GM12878 (cell line): ENCODE measurements around the gene GPC5. TPM values are rescaled to one million over a fixed set of nuclear protein-coding genes. Genes with fewer than 3 reads are reported as not detected.

Experiments used
- ATAC-seq: fragments of 200-7000 bp; cut with Tn5 transposase; 3 replicates; pipeline ENCODE4 v1.9.1; 2020; ENCODE audit warnings: mild to moderate bottlenecking, moderate library complexity
- BruUV-seq: library from RNA; stranded (reverse); fragments of 400-500 nt; replicated peaks from 2 replicates; lab custom pipeline; 2021; lab: Mats Ljungman, UMichigan
- CTCF ChIA-PET: fragments of 300-600 bp; sonication (Branson Sonifier 250); formaldehyde crosslinking; extraction: SDS; loops from one replicate; lab custom pipeline; 2021; ENCODE audit warnings: inconsistent platforms; lab: Yijun Ruan, JAX
- POLR2A ChIA-PET: fragments of 350-600 bp; formaldehyde crosslinking; extraction: SDS; loops from one replicate; lab custom pipeline; 2021; ENCODE audit warnings: inconsistent platforms; lab: Charles Lee
- RAD21 ChIA-PET: fragments of 300-600 bp; sonication (Branson Sonifier 250); formaldehyde crosslinking; loops from one replicate; lab custom pipeline; 2023; ENCODE audit warnings: antibody characterized with exemption; ENCODE audit not compliant: unreplicated experiment; lab: Charles Lee
- SMC1A ChIA-PET: fragments of 300-600 bp; sonication (Branson Sonifier 250); formaldehyde crosslinking; loops from one replicate; lab custom pipeline; 2023; ENCODE audit not compliant: unreplicated experiment, uncharacterized antibody; lab: Charles Lee
- DNase-seq: peaks from one replicate; pipeline ENCODE4 v3.0.0-alpha.2; 2011; ENCODE audit warnings: low read depth, low spot score
- FAIRE-seq: peaks from 3 replicates; lab custom pipeline; 2011; peaks lifted over from hg19 to GRCh38; lab: Jason Lieb, UNC
- H2AFZ ChIP-seq: 2 replicates; pipeline ENCODE4 v1.6.0; 2011; ENCODE audit warnings: low read depth, low read length, control low read depth; ENCODE audit not compliant: control insufficient read depth
- H3K27ac ChIP-seq: 2 replicates; pipeline ENCODE4 v1.5.1; 2011; ENCODE audit warnings: control low read depth; ENCODE audit not compliant: control insufficient read depth, insufficient read depth
- H3K27me3 ChIP-seq, 2 experiments: replicated peaks in 1 of 2; 2 replicates each; pipeline versions ENCODE4 v1.6.0 to v1.6.1; 2011; ENCODE audit warnings: low read length in 1 of 2; ENCODE audit not compliant: control insufficient read depth in 2 of 2, insufficient read depth in 2 of 2
- H3K36me3 ChIP-seq, 2 experiments: 2 replicates each; pipeline ENCODE4 v1.5.1; 2011; ENCODE audit warnings: low read length in 1 of 2; ENCODE audit not compliant: control insufficient read depth in 2 of 2, insufficient read depth in 2 of 2
- H3K4me1 ChIP-seq: 2 replicates; pipeline ENCODE4 v1.6.1; 2011; ENCODE audit warnings: mild to moderate bottlenecking, low read length, moderate library complexity, mixed read lengths; ENCODE audit not compliant: control insufficient read depth, insufficient read depth
- H3K4me2 ChIP-seq: 2 replicates; pipeline ENCODE4 v1.6.0; 2011; ENCODE audit warnings: control low read depth; ENCODE audit not compliant: control insufficient read depth, insufficient read depth
- H3K4me3 ChIP-seq: fragments of 200-600 bp; sonication (generic); 2 replicates; pipeline ENCODE4 v1.5.1; 2016
- H3K79me2 ChIP-seq: 2 replicates; pipeline ENCODE4 v1.6.0; 2011; ENCODE audit warnings: low read length; ENCODE audit not compliant: control insufficient read depth, insufficient read depth
- H3K9ac ChIP-seq: 2 replicates; pipeline ENCODE4 v1.8.0; 2011; ENCODE audit warnings: low read length, control low read depth, mixed read lengths; ENCODE audit not compliant: control insufficient read depth, insufficient read depth
- H3K9me3 ChIP-seq: replicated peaks from 3 replicates; pipeline ENCODE4 v1.5.1; 2011; ENCODE audit warnings: mild to moderate bottlenecking, low read length; ENCODE audit not compliant: control insufficient read depth, insufficient read depth
- H4K20me1 ChIP-seq: 2 replicates; pipeline ENCODE4 v1.6.0; 2011; ENCODE audit not compliant: control insufficient read depth, insufficient read depth
- ATF3 ChIP-seq: IDR thresholded peaks from 2 replicates; pipeline ENCODE4 v1.6.1; 2011; ENCODE audit warnings: low read depth, mild to moderate bottlenecking, low read length, moderate library complexity, borderline replicate concordance; ENCODE audit errors: extremely low read depth
- BCL11A ChIP-seq: IDR thresholded peaks from 2 replicates; pipeline ENCODE4 v1.6.1; 2011; ENCODE audit warnings: low read depth, low read length
- IRF5 ChIP-seq: fragments of 450-650 bp; IDR thresholded peaks from 2 replicates; pipeline ENCODE4 v1.6.1; 2017; ENCODE audit warnings: borderline replicate concordance
- JUND ChIP-seq: IDR thresholded peaks from 2 replicates; pipeline ENCODE4 v1.6.1; 2012; ENCODE audit warnings: low read depth, mild to moderate bottlenecking, low read length, improper control_type of control experiment, moderate library complexity
- KAT2A ChIP-seq: conservative IDR thresholded peaks from 2 replicates; pipeline ENCODE4 v1.6.1; 2011; ENCODE audit warnings: low read depth, low read length; ENCODE audit not compliant: control insufficient read depth
- POLR2AphosphoS5 ChIP-seq: IDR thresholded peaks from 2 replicates; pipeline ENCODE4 v1.6.1; 2011; ENCODE audit warnings: mild to moderate bottlenecking, low read length, inconsistent platforms
- RB1 ChIP-seq: fragments of 450-650 bp; formaldehyde crosslinking; IDR thresholded peaks from 2 replicates; pipeline ENCODE4 v1.6.1; 2017; ENCODE audit warnings: mild to moderate bottlenecking, borderline replicate concordance
- SMARCA5 ChIP-seq: fragments of 450-650 bp; IDR thresholded peaks from 2 replicates; pipeline ENCODE4 v1.6.1; 2017; ENCODE audit warnings: mild to moderate bottlenecking
- TAF1 ChIP-seq: IDR thresholded peaks from 2 replicates; pipeline ENCODE4 v1.6.1; 2011; ENCODE audit warnings: mild to moderate bottlenecking, low read depth, low read length, borderline replicate concordance
- TCF7 ChIP-seq: IDR thresholded peaks from 2 replicates; pipeline ENCODE4 v1.6.1; 2014; ENCODE audit warnings: antibody characterized with exemption, borderline replicate concordance
- ZNF384 ChIP-seq: IDR thresholded peaks from 2 replicates; pipeline ENCODE4 v1.6.1; 2012; ENCODE audit warnings: low read depth, mild to moderate bottlenecking, low read length, improper control_type of control experiment, borderline replicate concordance
- WGBS: methylation state at CpG from one replicate; pipeline ENCODE4 v1.1.6; 2016; ENCODE audit warnings: low lambda C conversion rate; ENCODE audit not compliant: insufficient replicate concordance, insufficient coverage; ENCODE audit errors: missing lambda C conversion rate; 5-methylcytosine and 5-hydroxymethylcytosine counted together
- in situ Hi-C: fragments of 300-500 bp; cut with MboI; formaldehyde crosslinking; loops from 9 replicates; pipeline ENCODE4 v1.14.3; 2018; ENCODE audit warnings: mixed read lengths
- intact Hi-C: fragments of 100-400 bp; cut with micrococcal nuclease; formaldehyde crosslinking; loops from one replicate; pipeline ENCODE4 v1.14.2; 2022; ENCODE audit not compliant: unreplicated experiment
- polyA plus RNA-seq, 11 experiments: library from polyadenylated mRNA; depleted of rRNA in 4 of 11; unstranded in 6 of 11; stranded (reverse) in 5 of 11; fragments of >200 nt; fragmentation: Nextera tagmentation in 4 of 11; fragmentation: Illumina TruSeq in 1 of 11; extraction: Ambion mirVana in 4 of 11; extraction: Trizol in 1 of 11; gene quantifications; 1 replicate in 1 of 11; 2 replicates in 10 of 11; pipeline versions ENCODE4 v1.2.1 to v1.2.3, GENCODE V29; 2011 to 2016; ENCODE audit warnings: inconsistent platforms in 2 of 11, missing spikeins in 2 of 11, low read depth in 1 of 11
- total RNA-seq, 4 experiments: library from RNA; depleted of rRNA in 3 of 4; stranded (reverse); fragments of >200 nt in 3 of 4; fragmentation: Illumina TruSeq in 1 of 4; extraction: Trizol in 1 of 4; gene quantifications; 2 replicates each; pipeline versions ENCODE4 v1.2.1 to v1.2.3, GENCODE V29; 2013 to 2021

The GPC5 gene
- total and polyA plus RNA-seq, 10 of the 15 experiments (the other 5 are each of a cell fraction or from before 2014, with no cell fraction given) = 0.05 to 0.87 (median 0.44) TPM; not detected in 1

- TF ChIP-seq ATF3 = no peak
- TF ChIP-seq KAT2A = no peak
Measured at GRCh38 chr13:91563799-91564198, 165.4 kb downstream of the GPC5 start (continued).

- no peak for TF ChIP-seq SMARCA5
- TF ChIP-seq ZNF384 = no peak
- no peak for TF ChIP-seq TAF1
- TF ChIP-seq IRF5 = no peak
- TF ChIP-seq TCF7 = no peak
- no peak for TF ChIP-seq RB1
- no peak for TF ChIP-seq POLR2AphosphoS5
- no peak for TF ChIP-seq JUND
- no peak for TF ChIP-seq BCL11A
Measured at GRCh38 chr13:91564396-91564795, 166.0 kb downstream of the GPC5 start.

More at GRCh38 chr13:91564396-91564795, 166.0 kb downstream of the GPC5 start:
- Histone ChIP-seq H3K27ac (no peak overlapping the region), H3K9ac (no peak overlapping the region), H3K79me2 (no peaks in the 10 kb centered on the region), H2AFZ (no peak overlapping the region), H3K27me3 (no peaks in the 10 kb centered on the region), H3K36me3 (no peaks in the 10 kb centered on the region), H3K4me2 (no peak overlapping the region), H3K9me3 (no peaks in the 10 kb centered on the region), H3K4me1 (no peaks in the 10 kb centered on the region), H3K4me3 (no peak overlapping the region), H4K20me1 (no peaks in the 10 kb centered on the region)
- ChIA-PET SMC1A (no interaction called here), RAD21 (no interaction called here), POLR2A (no interaction called here), CTCF (no interaction called here)
- DNase-seq (no peak), ATAC-seq (no peak), FAIRE-seq (no peak)
- in situ Hi-C loops = no loop called here
- intact Hi-C loops = no loop called here
- under 1% methylated on average over 4 of the region's 4 CpGs for WGBS
- BruUV-seq = no TSS peak
